ENCODE measurements around the gene ZSCAN22. TPM values are rescaled to one million over a fixed set of nuclear protein-coding genes. Genes with fewer than 3 reads are reported as not detected.

Gene ZSCAN22
- total RNA-seq, 5 donors from 2014 or later (not counting 1 experiment from before 2014, with no cell fraction given): 1.9 to 6.9 (median 6.2) TPM

DNA sequence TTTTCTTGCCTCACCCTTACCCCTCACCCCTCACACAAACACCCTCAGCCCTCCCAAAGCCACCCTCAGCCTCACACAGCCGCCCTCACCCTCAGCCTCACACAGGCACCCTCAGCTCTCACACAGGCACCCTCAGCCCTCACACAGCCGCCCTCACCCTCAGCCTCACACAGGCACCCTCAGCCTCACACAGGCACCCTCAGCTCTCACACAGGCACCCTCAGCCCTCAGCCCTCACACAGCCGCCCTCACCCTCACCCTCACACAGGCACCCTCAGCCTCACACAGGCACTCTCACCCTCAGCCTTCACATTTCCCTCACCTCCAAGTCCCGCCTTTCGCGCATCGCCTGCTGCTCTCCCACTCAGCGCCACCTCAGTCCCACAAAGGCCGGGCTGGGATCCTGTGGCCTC is 287 bp upstream of the ZSCAN22 start:
- DNase-seq (no peak), ATAC-seq (replicated peaks in 1 of 4) (peak; percentile 38 to 57 (median 48))
- Histone ChIP-seq H3K4me1 (ENCODE audit: control insufficient read depth in 1 of 2, extremely low read depth in 1 of 2, insufficient read depth in 2 of 2, low read length in 2 of 2) (peaks cover 10 to 32% of the 10 kb centered on the region in 2 experiments), H3K36me3 (ENCODE audit: control insufficient read depth in 2 of 2, extremely low read depth in 1 of 2, insufficient read depth in 1 of 2, low read length in 1 of 2) (peaks cover 0 to 6% of the 10 kb centered on the region in 2 donors), H3K27ac (ENCODE audit: low read length) (peak overlapping the region; percentile 83), H3K9me3 (no peaks in the 10 kb centered on the region), H3K27me3 (replicated peaks in 1 of 2; ENCODE audit: control insufficient read depth in 2 of 2, extremely low read depth in 1 of 2, insufficient read depth in 2 of 2, low read length in 1 of 2) (no peaks in the 10 kb centered on the region), H3K4me3 (ENCODE audit: control insufficient read depth in 1 of 2, extremely low read depth in 1 of 2, low read length in 1 of 2) (peak overlapping the region; percentile 70 to 97)
- 5% methylated on average over 9 of the region's 9 CpGs for WGBS (ENCODE audit: insufficient coverage)
- H3K4me1 Mint-ChIP-seq: peaks cover 2 to 9% (median 7%) of the 10 kb centered on the region in 3 donors
- ChIA-PET POLR2A (interaction anchor here (0.6 to 1.0 kb wide), 3 partner anchors 21 to 38 kb away, joined by 3 to 5 read pairs (median 3); partner anchors contain the start of gene ERVK3-1 (in 1 of the 2)), CTCF (interaction anchor here in 1 of 2 donors (0.6 to 1.2 kb wide), 5 partner anchors 17 to 139 kb away, joined by 3 to 7 read pairs (median 3); partner anchors contain the start of gene ERVK3-1)
- H3K4me3 Mint-ChIP-seq: no peak overlapping the region
- H3K36me3 Mint-ChIP-seq: peaks cover 6% of the 10 kb centered on the region
- H3K9me3 Mint-ChIP-seq: no peaks in the 10 kb centered on the region
- H3K27me3 Mint-ChIP-seq: no peaks in the 10 kb centered on the region
- H3K27ac Mint-ChIP-seq: no peak overlapping the region

DNA sequence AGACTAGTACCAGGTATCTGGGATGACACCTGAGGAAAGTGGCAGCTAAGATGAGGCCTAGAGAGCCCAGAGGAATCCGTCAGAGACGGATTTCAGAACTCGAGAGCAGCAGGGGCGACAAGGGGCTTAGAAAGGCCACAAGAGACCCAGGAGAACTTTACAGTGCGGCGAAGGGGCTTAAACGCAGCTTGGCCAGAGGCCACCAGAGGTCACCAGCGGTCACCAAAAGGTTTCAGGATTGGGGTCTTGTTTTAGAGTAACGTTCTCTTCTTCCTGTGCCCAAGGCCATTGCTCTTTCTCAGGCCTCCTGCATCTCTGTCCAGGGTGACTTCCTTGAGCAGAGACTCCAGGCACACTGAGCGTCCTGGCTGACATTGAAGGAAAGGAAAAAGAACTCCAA is 2.2 kb downstream of the ZSCAN22 start:
- no peaks in the 10 kb centered on the region for H3K36me3 Mint-ChIP-seq
- Histone ChIP-seq H3K9me3 (no peaks in the 10 kb centered on the region), H3K4me3 (ENCODE audit: control insufficient read depth in 1 of 2, extremely low read depth in 1 of 2, low read length in 1 of 2) (no peak overlapping the region), H3K4me1 (ENCODE audit: control insufficient read depth in 1 of 2, extremely low read depth in 1 of 2, insufficient read depth in 2 of 2, low read length in 2 of 2) (peaks cover 10 to 32% of the 10 kb centered on the region in 2 experiments), H3K27me3 (replicated peaks in 1 of 2; ENCODE audit: control insufficient read depth in 2 of 2, extremely low read depth in 1 of 2, insufficient read depth in 2 of 2, low read length in 1 of 2) (no peaks in the 10 kb centered on the region), H3K27ac (ENCODE audit: low read length) (no peak overlapping the region), H3K36me3 (ENCODE audit: control insufficient read depth in 2 of 2, extremely low read depth in 1 of 2, insufficient read depth in 1 of 2, low read length in 1 of 2) (no peaks in the 10 kb centered on the region)
- POLR2A ChIA-PET: no interaction called here
- no peak overlapping the region for H3K4me3 Mint-ChIP-seq
- DNase-seq (peak in 2 of 35 experiments; percentile 15 to 16), ATAC-seq (replicated peaks in 1 of 4) (no peak)
- peaks cover 2 to 9% (median 7%) of the 10 kb centered on the region in 3 donors for H3K4me1 Mint-ChIP-seq
- CTCF ChIA-PET: no interaction called here
- WGBS (ENCODE audit: insufficient coverage): 82% methylated on average over 9 of the region's 10 CpGs
- H3K27me3 Mint-ChIP-seq: no peaks in the 10 kb centered on the region
- no peak overlapping the region for H3K27ac Mint-ChIP-seq
- no peaks in the 10 kb centered on the region for H3K9me3 Mint-ChIP-seq

DNA sequence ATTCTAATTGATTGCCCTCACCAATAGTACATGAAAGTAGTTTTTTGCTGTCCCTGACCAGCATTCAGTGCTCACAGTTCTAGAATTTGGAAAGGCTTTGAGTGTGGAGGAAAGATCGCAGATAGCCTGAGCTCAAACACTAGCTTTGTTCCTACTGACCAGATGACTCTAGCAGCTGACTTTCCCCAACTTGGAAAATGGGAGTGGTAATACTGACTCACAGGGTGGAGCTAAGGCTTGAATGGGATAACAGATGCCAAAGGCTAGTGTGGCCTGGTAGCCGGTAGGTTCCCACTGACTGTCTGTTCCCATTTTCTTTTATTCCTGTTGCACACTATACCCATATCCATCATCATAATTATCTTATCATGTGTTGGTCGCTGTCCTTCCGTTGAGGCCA is 3.7 kb downstream of the ZSCAN22 start:
- Mint-ChIP-seq H3K4me3 (no peak overlapping the region), H3K36me3 (peaks cover 10% of the 10 kb centered on the region), H3K4me1 (peaks cover 2 to 9% (median 7%) of the 10 kb centered on the region in 3 donors), H3K27me3 (no peaks in the 10 kb centered on the region), H3K27ac (no peak overlapping the region), H3K9me3 (no peaks in the 10 kb centered on the region)
- ATAC-seq (replicated peaks in 1 of 4) (no peak), DNase-seq (no peak)
- ChIA-PET CTCF (no interaction called here), POLR2A (no interaction called here)
- H3K4me1 ChIP-seq (ENCODE audit: control insufficient read depth in 1 of 2, extremely low read depth in 1 of 2, insufficient read depth in 2 of 2, low read length in 2 of 2): peaks cover 10 to 28% of the 10 kb centered on the region in 2 experiments
- no peaks in the 10 kb centered on the region for H3K9me3 ChIP-seq
- H3K27ac ChIP-seq (ENCODE audit: low read length): no peak overlapping the region
- H3K4me3 ChIP-seq (ENCODE audit: control insufficient read depth in 1 of 2, extremely low read depth in 1 of 2, low read length in 1 of 2): no peak overlapping the region
- 100% methylated on average over 2 of the region's 4 CpGs for WGBS (ENCODE audit: insufficient coverage)
- peaks cover 0 to 2% of the 10 kb centered on the region in 2 donors for H3K36me3 ChIP-seq (ENCODE audit: control insufficient read depth in 2 of 2, extremely low read depth in 1 of 2, insufficient read depth in 1 of 2, low read length in 1 of 2)
- no peaks in the 10 kb centered on the region for H3K27me3 ChIP-seq (replicated peaks in 1 of 2; ENCODE audit: control insufficient read depth in 2 of 2, extremely low read depth in 1 of 2, insufficient read depth in 2 of 2, low read length in 1 of 2)

DNA sequence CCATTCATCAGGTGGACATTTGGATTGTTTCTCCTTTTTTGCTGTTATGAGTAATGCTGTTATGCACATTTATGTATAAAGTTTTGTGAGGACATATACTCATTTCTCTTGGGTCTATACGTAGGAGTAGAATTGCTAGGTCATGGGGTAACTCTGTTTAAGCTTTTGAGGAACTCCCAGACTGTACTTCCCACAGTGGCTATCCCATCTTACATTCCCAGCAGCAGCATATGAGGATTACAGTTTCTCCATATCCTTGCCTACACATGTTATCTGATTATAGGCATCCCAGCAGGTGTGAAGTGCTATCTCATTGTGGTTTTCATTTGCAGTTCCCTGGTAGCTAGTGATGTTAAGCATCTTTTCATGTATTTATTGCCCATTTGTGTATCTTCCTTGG is 5.9 kb downstream of the ZSCAN22 start:
- H3K36me3 ChIP-seq (ENCODE audit: control insufficient read depth in 2 of 2, extremely low read depth in 1 of 2, insufficient read depth in 1 of 2, low read length in 1 of 2): peaks cover 2 to 9% of the 10 kb centered on the region in 2 donors
- no peak for ATAC-seq (replicated peaks in 1 of 4)
- no peak for DNase-seq
- H3K36me3 Mint-ChIP-seq: peaks cover 22% of the 10 kb centered on the region
- no peaks in the 10 kb centered on the region for H3K27me3 Mint-ChIP-seq
- H3K4me3 Mint-ChIP-seq: no peak overlapping the region
- no peaks in the 10 kb centered on the region for H3K9me3 Mint-ChIP-seq
- H3K4me3 ChIP-seq (ENCODE audit: control insufficient read depth in 1 of 2, extremely low read depth in 1 of 2, low read length in 1 of 2): no peak overlapping the region
- no peaks in the 10 kb centered on the region for H3K27me3 ChIP-seq (replicated peaks in 1 of 2; ENCODE audit: control insufficient read depth in 2 of 2, extremely low read depth in 1 of 2, insufficient read depth in 2 of 2, low read length in 1 of 2)
- H3K4me1 ChIP-seq (ENCODE audit: control insufficient read depth in 1 of 2, extremely low read depth in 1 of 2, insufficient read depth in 2 of 2, low read length in 2 of 2): peaks cover 0 to 7% of the 10 kb centered on the region in 2 experiments
- POLR2A ChIA-PET: no interaction called here
- H3K27ac ChIP-seq (ENCODE audit: low read length): no peak overlapping the region
- no CpG with 5 or more reads among the region's 1 CpG for WGBS (ENCODE audit: insufficient coverage)
- H3K27ac Mint-ChIP-seq: no peak overlapping the region
- no peaks in the 10 kb centered on the region for H3K9me3 ChIP-seq
- CTCF ChIA-PET: no interaction called here
- peaks cover 2 to 9% (median 7%) of the 10 kb centered on the region in 3 donors for H3K4me1 Mint-ChIP-seq

DNA sequence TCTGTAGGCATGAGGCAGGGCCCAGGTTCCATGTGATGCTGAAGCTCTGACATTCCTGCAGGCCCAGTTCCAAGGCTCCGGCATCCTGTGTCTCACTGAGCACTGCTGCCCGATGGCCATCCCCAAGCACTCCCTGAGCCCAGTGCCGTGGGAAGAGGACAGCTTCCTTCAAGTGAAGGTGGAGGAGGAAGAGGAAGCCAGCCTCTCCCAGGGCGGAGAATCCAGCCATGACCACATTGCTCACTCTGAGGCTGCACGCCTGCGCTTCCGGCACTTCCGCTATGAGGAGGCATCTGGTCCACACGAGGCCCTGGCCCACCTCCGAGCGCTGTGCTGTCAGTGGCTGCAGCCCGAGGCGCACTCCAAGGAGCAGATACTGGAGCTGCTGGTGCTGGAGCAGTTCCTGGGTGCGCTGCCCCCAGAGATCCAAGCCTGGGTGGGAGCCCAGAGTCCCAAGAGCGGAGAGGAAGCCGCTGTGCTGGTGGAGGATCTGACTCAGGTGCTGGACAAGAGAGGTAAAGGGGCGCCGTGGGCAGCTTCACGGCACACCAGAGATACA is 8.0 kb downstream of the ZSCAN22 start:
- Histone ChIP-seq H3K4me1 (ENCODE audit: control insufficient read depth in 1 of 2, extremely low read depth in 1 of 2, insufficient read depth in 2 of 2, low read length in 2 of 2) (no peaks in the 10 kb centered on the region), H3K4me3 (ENCODE audit: control insufficient read depth in 1 of 2, extremely low read depth in 1 of 2, low read length in 1 of 2) (no peak overlapping the region), H3K27ac (ENCODE audit: low read length) (no peak overlapping the region), H3K36me3 (ENCODE audit: control insufficient read depth in 2 of 2, extremely low read depth in 1 of 2, insufficient read depth in 1 of 2, low read length in 1 of 2) (peaks cover 11 to 17% of the 10 kb centered on the region in 2 donors), H3K9me3 (no peaks in the 10 kb centered on the region), H3K27me3 (replicated peaks in 1 of 2; ENCODE audit: control insufficient read depth in 2 of 2, extremely low read depth in 1 of 2, insufficient read depth in 2 of 2, low read length in 1 of 2) (no peaks in the 10 kb centered on the region)
- Mint-ChIP-seq H3K4me3 (no peak overlapping the region), H3K9me3 (no peaks in the 10 kb centered on the region), H3K27ac (no peak overlapping the region), H3K4me1 (peaks cover 0 to 10% (median 3%) of the 10 kb centered on the region in 3 donors), H3K36me3 (peaks cover 38% of the 10 kb centered on the region), H3K27me3 (no peaks in the 10 kb centered on the region)
- no peak for ATAC-seq (replicated peaks in 1 of 4)
- ChIA-PET POLR2A (no interaction called here), CTCF (no interaction called here)
- DNase-seq: no peak
- WGBS (ENCODE audit: insufficient coverage): 92% methylated on average over 14 of the region's 19 CpGs

DNA sequence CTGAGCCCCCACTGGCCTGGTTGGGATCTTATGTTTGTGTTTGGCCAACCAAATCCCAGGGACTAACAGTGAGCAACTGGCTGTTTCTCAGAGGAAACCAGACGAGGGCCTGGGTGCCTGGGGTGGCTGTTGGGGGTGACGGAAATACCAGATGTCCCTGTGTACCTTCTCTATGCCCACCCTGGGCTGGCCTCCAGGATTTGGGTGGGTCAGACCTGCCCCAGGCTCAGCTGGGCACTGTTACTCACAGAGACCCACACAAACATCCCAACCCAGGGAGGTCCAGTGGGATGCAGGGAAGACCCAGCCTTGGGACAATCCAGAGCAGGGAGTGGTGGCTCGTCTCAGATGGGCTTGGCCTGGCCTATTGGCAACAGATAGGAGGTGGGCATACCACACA is 8.8 kb downstream of the ZSCAN22 start:
- peaks cover 42% of the 10 kb centered on the region for H3K36me3 Mint-ChIP-seq
- ATAC-seq (replicated peaks in 1 of 4) (no peak), DNase-seq (no peak)
- H3K27me3 Mint-ChIP-seq: no peaks in the 10 kb centered on the region
- peaks cover 11 to 17% of the 10 kb centered on the region in 2 donors for H3K36me3 ChIP-seq (ENCODE audit: control insufficient read depth in 2 of 2, extremely low read depth in 1 of 2, insufficient read depth in 1 of 2, low read length in 1 of 2)
- CTCF ChIA-PET: no interaction called here
- POLR2A ChIA-PET: no interaction called here
- WGBS (ENCODE audit: insufficient coverage): no CpG with 5 or more reads among the region's 3 CpGs
- peaks cover 0 to 9% (median 6%) of the 10 kb centered on the region in 3 donors for H3K4me1 Mint-ChIP-seq
- H3K27me3 ChIP-seq (replicated peaks in 1 of 2; ENCODE audit: control insufficient read depth in 2 of 2, extremely low read depth in 1 of 2, insufficient read depth in 2 of 2, low read length in 1 of 2): no peaks in the 10 kb centered on the region
- H3K4me3 ChIP-seq (ENCODE audit: control insufficient read depth in 1 of 2, extremely low read depth in 1 of 2, low read length in 1 of 2): no peak overlapping the region
- H3K4me1 ChIP-seq (ENCODE audit: control insufficient read depth in 1 of 2, extremely low read depth in 1 of 2, insufficient read depth in 2 of 2, low read length in 2 of 2): no peaks in the 10 kb centered on the region
- H3K9me3 ChIP-seq: no peaks in the 10 kb centered on the region
- no peak overlapping the region for H3K4me3 Mint-ChIP-seq
- no peak overlapping the region for H3K27ac ChIP-seq (ENCODE audit: low read length)
- no peak overlapping the region for H3K27ac Mint-ChIP-seq
- no peaks in the 10 kb centered on the region for H3K9me3 Mint-ChIP-seq

All from T-cell (primary cell).